Omental fat pad (tissue), 4 donors: ENCODE measurements around the gene ZFX. TPM values are rescaled to one million over a fixed set of nuclear protein-coding genes. Genes with fewer than 3 reads are reported as not detected.

Experiments used
- ATAC-seq: fragments of 150-250 bp; one replicate; pipeline ENCODE4 v1.9.1; 2016; ENCODE audit warnings: mild to moderate bottlenecking, moderate library complexity; ENCODE audit not compliant: low FRiP score
- DNase-seq: peaks from one replicate; pipeline ENCODE4 v3.0.0-alpha.2; 2019; ENCODE audit warnings: low spot score
- total RNA-seq, 4 donors: library from RNA; depleted of rRNA; stranded (reverse); fragments of >200 nt; gene quantifications; one replicate each; pipeline ENCODE4 v1.1.0, GENCODE V29; 2016
- TF ChIP-seq, protein P1 (sequence below), 3 donors: fragments of 450-650 bp; IDR thresholded peaks; one replicate each; pipeline ENCODE4 v1.5.1; 2016 to 2017; ENCODE audit warnings: antibody characterized with exemption in 3 of 3, mild to moderate bottlenecking in 3 of 3, moderate library complexity in 2 of 3

The ZFX gene
- total RNA-seq, 4 donors from 2014 or later: 40.4 to 78.2 (median 44.9) TPM

- ATAC-seq: no peak
- TF ChIP-seq, protein P1, sequence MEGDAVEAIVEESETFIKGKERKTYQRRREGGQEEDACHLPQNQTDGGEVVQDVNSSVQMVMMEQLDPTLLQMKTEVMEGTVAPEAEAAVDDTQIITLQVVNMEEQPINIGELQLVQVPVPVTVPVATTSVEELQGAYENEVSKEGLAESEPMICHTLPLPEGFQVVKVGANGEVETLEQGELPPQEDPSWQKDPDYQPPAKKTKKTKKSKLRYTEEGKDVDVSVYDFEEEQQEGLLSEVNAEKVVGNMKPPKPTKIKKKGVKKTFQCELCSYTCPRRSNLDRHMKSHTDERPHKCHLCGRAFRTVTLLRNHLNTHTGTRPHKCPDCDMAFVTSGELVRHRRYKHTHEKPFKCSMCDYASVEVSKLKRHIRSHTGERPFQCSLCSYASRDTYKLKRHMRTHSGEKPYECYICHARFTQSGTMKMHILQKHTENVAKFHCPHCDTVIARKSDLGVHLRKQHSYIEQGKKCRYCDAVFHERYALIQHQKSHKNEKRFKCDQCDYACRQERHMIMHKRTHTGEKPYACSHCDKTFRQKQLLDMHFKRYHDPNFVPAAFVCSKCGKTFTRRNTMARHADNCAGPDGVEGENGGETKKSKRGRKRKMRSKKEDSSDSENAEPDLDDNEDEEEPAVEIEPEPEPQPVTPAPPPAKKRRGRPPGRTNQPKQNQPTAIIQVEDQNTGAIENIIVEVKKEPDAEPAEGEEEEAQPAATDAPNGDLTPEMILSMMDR (IDR thresholded peaks at IDR 0.05): no peak
Measured at GRCh38 chrX:24146283-24146949, 3.1 kb upstream of the ZFX start.

DNA sequence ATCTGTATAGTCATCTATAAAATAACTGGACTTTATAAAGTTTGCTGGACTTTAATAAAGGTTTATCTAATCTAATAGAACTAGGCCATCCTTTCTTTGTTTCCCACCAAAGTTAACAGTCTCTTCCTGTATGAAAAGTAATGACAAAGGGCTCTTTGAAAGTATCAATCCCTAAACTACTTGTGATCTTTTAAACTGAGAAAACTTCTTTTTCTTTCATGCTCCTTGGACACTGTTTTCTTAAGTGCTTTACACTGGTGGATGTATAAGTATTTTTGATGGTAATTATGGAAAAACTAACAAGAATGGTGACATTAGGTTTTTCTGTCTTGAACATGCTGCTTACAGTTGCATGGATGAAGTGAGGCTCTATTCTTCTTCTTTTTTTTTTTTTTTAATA is 2.4 kb upstream of the ZFX start:
- TF ChIP-seq, protein P1 (IDR thresholded peaks at IDR 0.05): no peak
- DNase-seq (no peak), ATAC-seq (no peak)

More at GRCh38 chrX:24146283-24146949, 3.1 kb upstream of the ZFX start:
- DNase-seq: no peak

DNA sequence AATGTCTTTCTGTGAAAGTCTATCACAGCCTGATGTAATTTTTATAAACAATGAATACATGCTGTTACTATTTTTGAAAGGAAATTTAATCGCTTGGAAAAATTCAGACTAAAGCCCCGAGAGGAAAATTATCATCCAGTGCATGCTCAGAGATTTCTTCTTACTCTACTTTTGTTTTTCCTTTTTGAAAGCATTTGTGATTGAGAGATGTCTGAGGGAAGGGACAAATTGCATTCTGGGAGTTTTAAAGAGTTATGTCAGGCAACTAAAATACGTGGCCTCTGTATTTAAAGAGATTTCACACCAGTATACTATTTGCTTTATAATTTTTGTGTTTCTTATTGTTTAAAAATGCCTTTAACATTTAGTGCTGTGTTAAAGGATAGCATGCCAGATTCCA is 1.4 kb upstream of the ZFX start:
- DNase-seq (no peak), ATAC-seq (no peak)
- TF ChIP-seq, protein P1 (IDR thresholded peaks at IDR 0.05): no peak

GRCh38 chrX:24148535-24149350 is 786 bp upstream of the ZFX start:
- ATAC-seq: peak; percentile 9

DNA sequence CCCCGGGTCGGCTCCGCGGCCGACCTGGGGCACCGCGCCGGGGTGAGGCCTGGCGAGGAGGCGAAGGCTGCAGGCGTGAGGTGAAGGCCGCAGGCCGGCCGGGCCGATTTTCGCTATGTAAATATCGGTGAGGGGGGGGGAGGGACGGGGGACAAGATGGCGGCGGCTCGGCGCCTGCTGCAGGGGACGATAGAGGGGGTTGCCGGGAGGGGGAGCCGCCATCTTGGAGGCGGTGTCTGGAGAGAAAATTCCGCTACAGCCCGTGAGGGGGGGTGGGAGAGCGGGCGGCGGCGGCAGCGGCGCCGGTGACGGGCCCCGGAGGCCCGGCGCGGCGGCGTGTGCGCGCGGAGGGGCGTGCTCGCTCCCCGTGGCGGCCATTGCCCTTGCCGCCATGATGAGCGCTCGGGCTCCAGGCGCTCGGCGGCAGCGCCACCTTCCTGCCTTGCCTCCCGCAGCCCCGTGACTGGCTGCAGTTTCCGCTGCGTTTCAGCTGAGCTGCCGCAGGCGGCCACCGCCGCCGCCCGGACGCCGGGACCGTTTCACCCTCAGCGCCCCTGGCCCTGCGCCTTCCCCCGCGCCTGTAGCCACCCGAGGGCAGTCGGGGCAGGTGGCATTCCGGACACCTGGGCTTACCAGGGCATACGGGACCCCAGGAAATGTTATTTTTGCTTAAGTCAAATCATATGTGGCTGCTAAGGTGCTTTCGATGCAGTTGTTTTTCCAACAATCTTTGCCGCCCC is 692 bp downstream of the ZFX start:
- DNase-seq (peak; percentile 53), ATAC-seq (peak; percentile 92)
- TF ChIP-seq, protein P1 (IDR thresholded peaks at IDR 0.05): no peak

More at GRCh38 chrX:24148535-24149350, 786 bp upstream of the ZFX start:
- DNase-seq: no peak
- TF ChIP-seq, protein P1 (IDR thresholded peaks at IDR 0.05): no peak

DNA sequence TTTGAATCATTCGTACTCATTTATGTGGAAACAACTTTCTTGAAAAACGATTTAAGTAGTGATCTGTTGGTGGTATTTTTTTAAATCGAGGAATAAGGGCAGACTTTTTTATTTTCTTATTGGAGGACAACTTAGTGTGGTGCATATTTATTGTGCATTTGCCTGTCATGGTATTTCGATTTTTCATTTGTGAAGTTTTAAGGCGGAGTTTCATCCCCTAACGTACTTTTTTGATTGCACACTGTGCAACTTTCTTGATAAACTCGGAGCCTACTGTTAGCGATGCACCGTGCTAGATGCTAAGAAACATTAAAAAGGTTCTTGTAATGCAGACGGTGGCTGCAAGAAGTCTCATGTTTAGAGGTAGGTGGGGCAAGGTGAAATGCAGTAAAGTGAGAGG is 1.4 kb downstream of the ZFX start:
- DNase-seq (no peak), ATAC-seq (no peak)
- TF ChIP-seq, protein P1 (IDR thresholded peaks at IDR 0.05): no peak
